ENCODE data around the gene BOC.

DNA sequence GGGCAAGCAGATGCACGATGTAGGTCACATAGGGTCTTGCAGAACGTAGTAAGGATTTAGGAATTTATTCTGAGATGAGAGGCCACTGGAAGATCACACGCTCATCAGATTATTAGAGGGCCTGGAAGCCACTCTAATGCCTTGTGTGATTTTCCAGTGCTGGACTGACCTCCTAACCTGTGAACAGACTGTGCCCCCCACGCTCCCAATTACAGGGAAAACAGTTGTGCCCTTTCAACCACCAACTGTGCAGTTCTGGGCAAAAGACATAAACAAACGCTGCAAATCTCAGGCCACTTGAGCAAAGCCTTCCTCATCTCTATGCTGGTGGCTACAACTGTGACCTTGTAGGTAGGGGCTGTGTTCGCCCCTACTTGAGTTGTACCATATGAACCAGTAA is 48.2 kb upstream of the BOC start:
- TF ChIP-seq TEAD4 (IDR thresholded peaks at IDR 0.05) (no peak), EP300 (IDR thresholded peaks at IDR 0.05; ENCODE audit: borderline replicate concordance) (no peak), CREB1 (IDR thresholded peaks at IDR 0.05; ENCODE audit: low read depth) (no peak), NFIC (IDR thresholded peaks at IDR 0.05) (no peak), CEBPB (IDR thresholded peaks at IDR 0.05) (no peak), TAF1 (IDR thresholded peaks at IDR 0.05; ENCODE audit: low read depth) (no peak)
- TF ChIP-seq, protein P1, sequence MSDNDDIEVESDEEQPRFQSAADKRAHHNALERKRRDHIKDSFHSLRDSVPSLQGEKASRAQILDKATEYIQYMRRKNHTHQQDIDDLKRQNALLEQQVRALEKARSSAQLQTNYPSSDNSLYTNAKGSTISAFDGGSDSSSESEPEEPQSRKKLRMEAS (IDR thresholded peaks at IDR 0.05) = no peak
- TF ChIP-seq, protein P2, sequence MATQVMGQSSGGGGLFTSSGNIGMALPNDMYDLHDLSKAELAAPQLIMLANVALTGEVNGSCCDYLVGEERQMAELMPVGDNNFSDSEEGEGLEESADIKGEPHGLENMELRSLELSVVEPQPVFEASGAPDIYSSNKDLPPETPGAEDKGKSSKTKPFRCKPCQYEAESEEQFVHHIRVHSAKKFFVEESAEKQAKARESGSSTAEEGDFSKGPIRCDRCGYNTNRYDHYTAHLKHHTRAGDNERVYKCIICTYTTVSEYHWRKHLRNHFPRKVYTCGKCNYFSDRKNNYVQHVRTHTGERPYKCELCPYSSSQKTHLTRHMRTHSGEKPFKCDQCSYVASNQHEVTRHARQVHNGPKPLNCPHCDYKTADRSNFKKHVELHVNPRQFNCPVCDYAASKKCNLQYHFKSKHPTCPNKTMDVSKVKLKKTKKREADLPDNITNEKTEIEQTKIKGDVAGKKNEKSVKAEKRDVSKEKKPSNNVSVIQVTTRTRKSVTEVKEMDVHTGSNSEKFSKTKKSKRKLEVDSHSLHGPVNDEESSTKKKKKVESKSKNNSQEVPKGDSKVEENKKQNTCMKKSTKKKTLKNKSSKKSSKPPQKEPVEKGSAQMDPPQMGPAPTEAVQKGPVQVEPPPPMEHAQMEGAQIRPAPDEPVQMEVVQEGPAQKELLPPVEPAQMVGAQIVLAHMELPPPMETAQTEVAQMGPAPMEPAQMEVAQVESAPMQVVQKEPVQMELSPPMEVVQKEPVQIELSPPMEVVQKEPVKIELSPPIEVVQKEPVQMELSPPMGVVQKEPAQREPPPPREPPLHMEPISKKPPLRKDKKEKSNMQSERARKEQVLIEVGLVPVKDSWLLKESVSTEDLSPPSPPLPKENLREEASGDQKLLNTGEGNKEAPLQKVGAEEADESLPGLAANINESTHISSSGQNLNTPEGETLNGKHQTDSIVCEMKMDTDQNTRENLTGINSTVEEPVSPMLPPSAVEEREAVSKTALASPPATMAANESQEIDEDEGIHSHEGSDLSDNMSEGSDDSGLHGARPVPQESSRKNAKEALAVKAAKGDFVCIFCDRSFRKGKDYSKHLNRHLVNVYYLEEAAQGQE (IDR thresholded peaks at IDR 0.05; ENCODE audit: low read depth) = no peak
